Measurements from ENCODE around the gene IQSEC2. TPM values are rescaled to one million over a fixed set of nuclear protein-coding genes. Genes with fewer than 3 reads are reported as not detected.

The IQSEC2 gene
- total RNA-seq, 4 donors from 2014 or later, result 12.0 to 24.8 (median 20.0) TPM

DNA sequence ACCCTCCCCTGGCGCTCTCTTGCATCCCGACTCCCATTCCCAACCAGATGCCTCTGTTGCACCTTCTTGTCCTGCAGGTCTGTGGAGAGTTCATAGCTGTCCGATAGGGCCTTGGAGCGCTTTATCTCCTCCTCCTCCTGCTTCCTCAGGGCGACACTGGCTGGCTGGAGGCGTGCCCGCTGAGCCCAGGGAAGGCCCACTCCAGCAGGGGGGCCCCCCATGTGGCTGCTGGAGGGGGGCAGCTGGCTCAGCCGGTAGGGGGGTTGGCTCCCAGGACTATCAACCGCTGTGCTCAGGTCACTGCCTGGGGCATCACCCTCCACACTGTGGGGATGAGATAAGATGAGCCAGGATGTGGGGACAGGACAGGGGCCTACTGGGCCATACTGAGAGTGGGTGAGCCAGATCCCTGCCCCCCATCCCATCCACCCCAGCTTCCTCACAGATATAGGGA lies 25.6 kb downstream of the IQSEC2 start:
- no peak overlapping the region for H3K4me3 ChIP-seq
- H3K27me3 ChIP-seq, result no peaks in the 10 kb centered on the region
- intact Hi-C loops (cut with DNase I), result no loop called here
- TF ChIP-seq EP300 (IDR thresholded peaks at IDR 0.05), result no peak
- TF ChIP-seq POLR2AphosphoS5 (IDR thresholded peaks at IDR 0.05), result no peak
- TF ChIP-seq, protein P1, sequence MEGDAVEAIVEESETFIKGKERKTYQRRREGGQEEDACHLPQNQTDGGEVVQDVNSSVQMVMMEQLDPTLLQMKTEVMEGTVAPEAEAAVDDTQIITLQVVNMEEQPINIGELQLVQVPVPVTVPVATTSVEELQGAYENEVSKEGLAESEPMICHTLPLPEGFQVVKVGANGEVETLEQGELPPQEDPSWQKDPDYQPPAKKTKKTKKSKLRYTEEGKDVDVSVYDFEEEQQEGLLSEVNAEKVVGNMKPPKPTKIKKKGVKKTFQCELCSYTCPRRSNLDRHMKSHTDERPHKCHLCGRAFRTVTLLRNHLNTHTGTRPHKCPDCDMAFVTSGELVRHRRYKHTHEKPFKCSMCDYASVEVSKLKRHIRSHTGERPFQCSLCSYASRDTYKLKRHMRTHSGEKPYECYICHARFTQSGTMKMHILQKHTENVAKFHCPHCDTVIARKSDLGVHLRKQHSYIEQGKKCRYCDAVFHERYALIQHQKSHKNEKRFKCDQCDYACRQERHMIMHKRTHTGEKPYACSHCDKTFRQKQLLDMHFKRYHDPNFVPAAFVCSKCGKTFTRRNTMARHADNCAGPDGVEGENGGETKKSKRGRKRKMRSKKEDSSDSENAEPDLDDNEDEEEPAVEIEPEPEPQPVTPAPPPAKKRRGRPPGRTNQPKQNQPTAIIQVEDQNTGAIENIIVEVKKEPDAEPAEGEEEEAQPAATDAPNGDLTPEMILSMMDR (IDR thresholded peaks at IDR 0.05), result no peak
- no peak for TF ChIP-seq POLR2A (IDR thresholded peaks at IDR 0.05; ENCODE audit: low read depth)
- H3K4me1 ChIP-seq, result no peaks in the 10 kb centered on the region
- H3K27ac ChIP-seq (replicated peaks in 1 of 4), result no peak overlapping the region
- H3K36me3 ChIP-seq, result peaks cover 0 to 18% (median 3%) of the 10 kb centered on the region in 4 donors
- DNase-seq (ENCODE audit: extremely low spot score), result no peak
- H3K9me3 ChIP-seq, result no peaks in the 10 kb centered on the region
- 95% methylated on average over 4 of the region's 9 CpGs for WGBS

DNA sequence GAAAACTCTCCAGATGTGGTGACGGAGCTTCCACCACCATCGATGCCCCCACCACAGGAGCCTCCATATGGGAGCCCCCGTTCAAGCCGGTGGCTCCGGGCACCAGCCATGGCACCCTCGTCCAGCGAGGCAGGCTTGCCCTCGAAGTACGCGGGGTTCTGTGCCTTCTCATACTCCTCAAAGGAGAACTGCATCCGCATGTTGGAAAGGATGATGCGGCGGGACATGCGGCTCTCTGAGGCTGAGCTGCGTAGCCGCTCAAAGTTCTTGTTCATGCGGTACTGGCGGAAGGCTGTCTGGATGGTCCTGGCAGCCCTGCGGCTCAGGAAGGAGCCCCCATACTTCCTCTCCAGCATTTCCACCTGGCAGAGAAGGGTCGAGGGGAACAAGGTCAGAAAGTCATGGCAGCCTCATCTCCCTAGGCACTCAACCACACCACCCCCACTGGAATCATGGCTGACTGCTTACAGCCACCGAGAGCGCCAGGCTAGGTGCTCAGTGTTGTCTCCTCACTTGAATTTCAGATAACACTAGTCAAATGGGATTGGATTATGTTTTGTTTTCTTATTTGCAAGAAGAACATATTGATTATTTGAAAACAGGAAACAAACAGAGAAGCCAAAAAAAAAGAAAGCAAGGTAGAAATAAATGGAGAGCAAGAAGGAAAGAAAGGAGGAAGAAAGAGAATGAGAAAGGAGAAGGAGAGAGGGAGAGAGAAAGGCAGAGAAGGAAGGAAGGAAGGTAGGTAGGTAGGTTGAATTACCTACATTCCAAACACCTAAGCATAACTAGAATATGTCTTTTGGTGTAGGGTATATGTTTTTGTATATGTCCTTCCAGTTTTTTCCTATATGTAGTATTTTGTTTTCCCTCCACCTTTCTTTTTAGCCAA lies 26.6 kb downstream of the IQSEC2 start:
- intact Hi-C loops (cut with DNase I), result no loop called here
- no peak for DNase-seq (ENCODE audit: extremely low spot score)
- whole genome bisulfite sequencing, result 94% methylated on average over 20 of the region's 22 CpGs
- Histone ChIP-seq H3K4me1 (no peaks in the 10 kb centered on the region), H3K9me3 (no peaks in the 10 kb centered on the region), H3K4me3 (no peak overlapping the region), H3K27ac (replicated peaks in 1 of 4) (no peak overlapping the region), H3K36me3 (peaks cover 0 to 28% (median 8%) of the 10 kb centered on the region in 4 donors), H3K27me3 (no peaks in the 10 kb centered on the region)
- no peak for TF ChIP-seq EP300 (IDR thresholded peaks at IDR 0.05)
- no peak for TF ChIP-seq POLR2A (IDR thresholded peaks at IDR 0.05; ENCODE audit: low read depth)
- TF ChIP-seq POLR2AphosphoS5 (IDR thresholded peaks at IDR 0.05), result no peak
- TF ChIP-seq, protein P1 (IDR thresholded peaks at IDR 0.05), result no peak

DNA sequence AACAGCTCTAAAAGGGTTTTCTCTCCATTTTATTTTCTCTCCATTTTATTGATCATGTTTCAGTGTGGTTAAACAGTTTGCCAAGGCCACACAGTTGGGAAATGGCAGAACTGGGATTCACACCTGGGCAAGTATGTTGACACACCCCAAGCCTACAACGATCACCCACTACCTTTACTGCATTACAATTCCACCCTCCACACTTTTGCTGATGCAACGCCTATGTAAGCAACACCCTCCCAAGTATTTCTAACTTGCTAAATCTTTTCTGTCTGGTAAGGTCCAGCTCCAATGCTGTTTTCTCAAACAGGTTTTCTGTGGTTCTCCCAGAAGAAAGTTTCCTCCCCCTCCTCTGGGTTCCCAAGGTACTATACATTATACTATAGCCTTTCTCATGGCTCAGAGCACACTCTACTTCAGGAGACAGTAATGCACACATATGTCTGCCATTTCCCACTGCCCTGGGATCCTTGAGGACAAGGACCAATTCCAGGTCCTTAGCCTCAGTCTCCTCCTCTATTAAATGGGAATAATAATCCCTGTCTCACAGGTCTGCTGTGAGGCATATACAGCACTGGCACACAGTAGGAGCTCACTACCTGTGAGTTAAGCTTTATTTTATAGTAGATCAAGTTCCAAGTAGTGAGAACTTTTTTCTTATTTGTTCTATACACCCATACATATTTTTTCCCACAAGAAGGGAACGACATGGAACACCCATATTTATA lies 27.9 kb downstream of the IQSEC2 start:
- Histone ChIP-seq H3K27ac (replicated peaks in 1 of 4) (no peak overlapping the region), H3K4me1 (no peaks in the 10 kb centered on the region), H3K4me3 (no peak overlapping the region), H3K36me3 (peaks cover 0 to 30% (median 11%) of the 10 kb centered on the region in 4 donors), H3K9me3 (no peaks in the 10 kb centered on the region), H3K27me3 (no peaks in the 10 kb centered on the region)
- TF ChIP-seq POLR2A (IDR thresholded peaks at IDR 0.05; ENCODE audit: low read depth) (no peak), EP300 (IDR thresholded peaks at IDR 0.05) (no peak), POLR2AphosphoS5 (IDR thresholded peaks at IDR 0.05) (no peak)
- TF ChIP-seq, protein P1 (IDR thresholded peaks at IDR 0.05), result no peak
- intact Hi-C loops (cut with DNase I), result no loop called here
- WGBS, result 81% methylated on average over 3 of the region's 3 CpGs
- no peak for DNase-seq (ENCODE audit: extremely low spot score)

DNA sequence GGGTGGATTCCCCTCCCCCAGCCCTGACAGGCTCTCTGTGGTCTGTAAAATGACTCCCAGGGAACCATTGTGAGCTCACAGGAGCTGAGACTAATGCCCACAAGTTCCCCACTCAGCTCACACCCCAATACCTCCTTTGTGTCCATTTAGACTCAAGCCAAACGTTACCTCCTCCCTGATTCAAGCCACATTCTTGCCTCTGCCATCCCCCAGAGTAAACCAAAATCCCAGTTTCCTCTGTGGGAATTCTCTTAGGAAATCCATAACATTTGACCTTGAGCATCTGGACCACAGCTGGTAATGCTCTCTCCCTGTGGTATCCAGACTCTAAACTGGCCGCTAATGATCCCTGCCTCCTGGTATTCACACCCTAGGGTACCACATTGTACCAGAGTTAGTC lies 30.1 kb downstream of the IQSEC2 start:
- Histone ChIP-seq H3K4me1 (no peaks in the 10 kb centered on the region), H3K9me3 (no peaks in the 10 kb centered on the region), H3K4me3 (no peak overlapping the region), H3K27ac (replicated peaks in 1 of 4) (no peak overlapping the region), H3K36me3 (peaks cover 0 to 38% (median 16%) of the 10 kb centered on the region in 4 donors), H3K27me3 (no peaks in the 10 kb centered on the region)
- 66% methylated on average over 2 of the region's 2 CpGs for WGBS
- no peak for DNase-seq (ENCODE audit: extremely low spot score)
- intact Hi-C loops (cut with DNase I), result no loop called here
- TF ChIP-seq POLR2AphosphoS5 (IDR thresholded peaks at IDR 0.05) (no peak), POLR2A (IDR thresholded peaks at IDR 0.05; ENCODE audit: low read depth) (no peak), EP300 (IDR thresholded peaks at IDR 0.05) (no peak)
- TF ChIP-seq, protein P1 (IDR thresholded peaks at IDR 0.05), result no peak

All from esophagus muscularis mucosa (tissue), 4 donors.